ENCODE data around the gene OR6B2.

Gene OR6B2

DNA sequence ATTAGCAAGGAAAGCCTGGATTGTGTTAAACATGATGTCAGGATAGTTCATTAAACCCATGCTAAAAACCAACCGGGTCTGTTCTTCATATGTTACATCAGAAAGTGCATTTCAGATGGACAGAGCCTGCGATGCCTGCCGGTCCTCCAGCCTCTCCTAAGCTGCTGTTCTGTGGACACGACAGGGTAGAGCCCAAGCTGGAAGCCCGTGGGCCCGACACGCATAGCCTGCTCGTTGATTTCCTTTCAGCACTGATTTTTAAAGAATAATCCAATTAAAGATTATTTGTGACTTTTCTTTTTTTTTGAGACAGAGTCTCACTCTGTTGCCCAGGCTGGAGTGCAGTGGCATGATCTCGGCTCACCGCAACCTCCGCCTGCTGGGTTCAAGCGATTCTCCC lies 22.3 kb upstream of the OR6B2 start:
- TF ChIP-seq EP300 (IDR thresholded peaks at IDR 0.05; ENCODE audit: borderline replicate concordance) (no peak), TEAD4 (IDR thresholded peaks at IDR 0.05) (no peak), USF1 (IDR thresholded peaks at IDR 0.05) (no peak), YY1 (IDR thresholded peaks at IDR 0.05; ENCODE audit: low read depth) (no peak), CREB1 (IDR thresholded peaks at IDR 0.05; ENCODE audit: low read depth) (no peak), EGR1 (IDR thresholded peaks at IDR 0.05) (no peak), TCF12 (IDR thresholded peaks at IDR 0.05; ENCODE audit: low read depth) (no peak)

- TF ChIP-seq TEAD4 (IDR thresholded peaks at IDR 0.05): no peak
- TF ChIP-seq EP300 (IDR thresholded peaks at IDR 0.05; ENCODE audit: borderline replicate concordance): no peak
- no peak for TF ChIP-seq EGR1 (IDR thresholded peaks at IDR 0.05)
- no peak for TF ChIP-seq ZBTB7A (IDR thresholded peaks at IDR 0.05; ENCODE audit: low read depth)
- no peak for TF ChIP-seq TAF1 (IDR thresholded peaks at IDR 0.05; ENCODE audit: low read depth)
- TF ChIP-seq MAX (IDR thresholded peaks at IDR 0.05): no peak
- TF ChIP-seq RAD21 (IDR thresholded peaks at IDR 0.05; ENCODE audit: low read depth): no peak
- no peak for TF ChIP-seq CEBPB (IDR thresholded peaks at IDR 0.05)
- TF ChIP-seq CREB1 (IDR thresholded peaks at IDR 0.05; ENCODE audit: low read depth): no peak
- TF ChIP-seq TCF12 (IDR thresholded peaks at IDR 0.05; ENCODE audit: low read depth): no peak
- no peak for TF ChIP-seq YY1 (IDR thresholded peaks at IDR 0.05; ENCODE audit: low read depth)
- TF ChIP-seq REST (IDR thresholded peaks at IDR 0.05; ENCODE audit: low read depth): no peak
- TF ChIP-seq NFIC (IDR thresholded peaks at IDR 0.05): no peak
- TF ChIP-seq USF1 (IDR thresholded peaks at IDR 0.05): no peak
- TF ChIP-seq FOXM1 (IDR thresholded peaks at IDR 0.05; ENCODE audit: borderline replicate concordance, low read depth): no peak
These were observed 21.5 kb upstream of the OR6B2 start for GRCh38 chr2:240051697-240052096.

- no peak for TF ChIP-seq EGR1 (IDR thresholded peaks at IDR 0.05)
These were observed 20.0 kb upstream of the OR6B2 start for GRCh38 chr2:240050278-240050677.

- no peak for TF ChIP-seq RAD21 (IDR thresholded peaks at IDR 0.05; ENCODE audit: low read depth)
- TF ChIP-seq CEBPB (IDR thresholded peaks at IDR 0.05): no peak
- no peak for TF ChIP-seq TEAD4 (IDR thresholded peaks at IDR 0.05)
- no peak for TF ChIP-seq EGR1 (IDR thresholded peaks at IDR 0.05)
- no peak for TF ChIP-seq NFIC (IDR thresholded peaks at IDR 0.05)
- TF ChIP-seq USF1 (IDR thresholded peaks at IDR 0.05): no peak
- no peak for TF ChIP-seq FOXM1 (IDR thresholded peaks at IDR 0.05; ENCODE audit: borderline replicate concordance, low read depth)
- TF ChIP-seq TAF1 (IDR thresholded peaks at IDR 0.05; ENCODE audit: low read depth): no peak
- no peak for TF ChIP-seq REST (IDR thresholded peaks at IDR 0.05; ENCODE audit: low read depth)
These were observed 18.0 kb upstream of the OR6B2 start for GRCh38 chr2:240048237-240048636.

DNA sequence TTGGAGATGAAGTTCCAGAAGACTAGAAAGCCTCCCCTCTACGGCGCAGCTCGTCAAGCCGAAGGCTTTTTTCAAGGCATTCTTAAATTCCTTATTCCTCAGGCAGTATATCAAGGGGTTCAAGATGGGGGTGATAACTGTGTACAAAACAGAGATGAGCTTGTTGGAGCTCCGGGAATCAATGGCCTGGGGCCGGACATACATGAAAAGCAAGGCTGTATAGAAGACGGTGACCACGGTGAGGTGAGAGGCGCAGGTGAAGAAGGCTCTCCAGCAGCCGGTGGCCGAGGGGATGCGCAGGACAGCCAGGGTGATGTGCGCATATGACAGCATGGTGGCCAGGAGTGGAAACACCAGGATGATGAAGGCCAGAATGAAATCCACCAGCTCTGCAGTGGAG lies 14.9 kb upstream of the OR6B2 start:
- TF ChIP-seq TCF12 (IDR thresholded peaks at IDR 0.05; ENCODE audit: low read depth) (no peak), YY1 (IDR thresholded peaks at IDR 0.05; ENCODE audit: low read depth) (no peak), TAF1 (IDR thresholded peaks at IDR 0.05; ENCODE audit: low read depth) (no peak)

GRCh38 chr2:240043279-240043989 lies 13.2 kb upstream of the OR6B2 start:
- TF ChIP-seq FOXM1 (IDR thresholded peaks at IDR 0.05; ENCODE audit: borderline replicate concordance, low read depth): no peak
- TF ChIP-seq TEAD4 (IDR thresholded peaks at IDR 0.05): no peak
- no peak for TF ChIP-seq NFIC (IDR thresholded peaks at IDR 0.05)
- no peak for TF ChIP-seq TCF12 (IDR thresholded peaks at IDR 0.05; ENCODE audit: low read depth)
- TF ChIP-seq MAX (IDR thresholded peaks at IDR 0.05): no peak
- no peak for TF ChIP-seq YY1 (IDR thresholded peaks at IDR 0.05; ENCODE audit: low read depth)
- TF ChIP-seq CREB1 (IDR thresholded peaks at IDR 0.05; ENCODE audit: low read depth): no peak
- TF ChIP-seq RAD21 (IDR thresholded peaks at IDR 0.05; ENCODE audit: low read depth): no peak
- no peak for TF ChIP-seq TAF1 (IDR thresholded peaks at IDR 0.05; ENCODE audit: low read depth)
- TF ChIP-seq CEBPB (IDR thresholded peaks at IDR 0.05): no peak
- TF ChIP-seq ZBTB7A (IDR thresholded peaks at IDR 0.05; ENCODE audit: low read depth): no peak
- no peak for TF ChIP-seq USF1 (IDR thresholded peaks at IDR 0.05)
- TF ChIP-seq EP300 (IDR thresholded peaks at IDR 0.05; ENCODE audit: borderline replicate concordance): no peak
- TF ChIP-seq EGR1 (IDR thresholded peaks at IDR 0.05): no peak
- no peak for TF ChIP-seq REST (IDR thresholded peaks at IDR 0.05; ENCODE audit: low read depth)
